MM.1S (cell line): ENCODE data around the gene MRPS22.

Experiments
- DNase-seq: peaks from one replicate; pipeline ENCODE4 v3.0.0-alpha.2; 2015
- H2AFZ ChIP-seq: fragments of 300-600 bp; sonication (generic); 2 replicates; pipeline ENCODE4 v1.6.0; 2016; ENCODE audit warnings: antibody characterized with exemption, low read length
- H3F3A ChIP-seq: fragments of 300-600 bp; sonication (generic); 2 replicates; pipeline ENCODE4 v1.6.1; 2016; ENCODE audit warnings: mild to moderate bottlenecking, antibody characterized with exemption, low read length, moderate library complexity, mixed read lengths; ENCODE audit not compliant: insufficient read depth
- H3K27ac ChIP-seq: fragments of 300-600 bp; sonication (generic); 2 replicates; pipeline ENCODE4 v1.5.1; 2016; ENCODE audit warnings: mild to moderate bottlenecking, low read length
- H3K27me3 ChIP-seq: fragments of 300-600 bp; sonication (generic); replicated peaks from 2 replicates; pipeline ENCODE4 v1.6.0; 2016; ENCODE audit warnings: low read length; ENCODE audit not compliant: insufficient read depth
- H3K36me3 ChIP-seq: fragments of 300-600 bp; sonication (generic); replicated peaks from 2 replicates; pipeline ENCODE4 v1.6.1; 2016; ENCODE audit warnings: mild to moderate bottlenecking, low read length, mixed read lengths; ENCODE audit not compliant: insufficient read depth
- H3K4me1 ChIP-seq: fragments of 300-600 bp; sonication (generic); 2 replicates; pipeline ENCODE4 v1.6.1; 2016; ENCODE audit warnings: low read length, mixed read lengths
- H3K4me2 ChIP-seq: fragments of 300-600 bp; sonication (generic); 2 replicates; pipeline ENCODE4 v1.6.0; 2016; ENCODE audit warnings: low read depth, low read length
- H3K4me3 ChIP-seq: fragments of 300-600 bp; sonication (generic); 2 replicates; pipeline ENCODE4 v1.5.1; 2016; ENCODE audit warnings: low read length, mixed read lengths
- H3K79me2 ChIP-seq: fragments of 300-600 bp; sonication (generic); 2 replicates; pipeline ENCODE4 v1.6.1; 2016; ENCODE audit warnings: mixed run types, low read length, mixed read lengths
- H3K9ac ChIP-seq: fragments of 300-600 bp; sonication (generic); 2 replicates; pipeline ENCODE4 v1.6.1; 2016; ENCODE audit warnings: low read length, mixed read lengths
- H3K9me2 ChIP-seq: fragments of 300-600 bp; sonication (generic); replicated peaks from 2 replicates; pipeline ENCODE4 v1.6.1; 2016; ENCODE audit warnings: mild to moderate bottlenecking, low read length, mixed read lengths; ENCODE audit not compliant: insufficient read depth
- H3K9me3 ChIP-seq: fragments of 300-600 bp; sonication (generic); replicated peaks from 2 replicates; pipeline ENCODE4 v1.6.1; 2016; ENCODE audit warnings: mild to moderate bottlenecking, low read length, mixed read lengths; ENCODE audit not compliant: insufficient read depth
- H4K20me1 ChIP-seq: fragments of 300-600 bp; sonication (generic); 2 replicates; pipeline ENCODE4 v1.6.1; 2016; ENCODE audit warnings: mild to moderate bottlenecking, low read length, moderate library complexity, mixed read lengths; ENCODE audit not compliant: insufficient read depth
- EZH2 ChIP-seq: fragments of 300-600 bp; sonication (generic); optimal IDR thresholded peaks from 2 replicates; pipeline ENCODE3; 2017; ENCODE audit warnings: low read depth, mild to moderate bottlenecking, antibody characterized with exemption, low read length, mixed read lengths
- EZH2phosphoT487 ChIP-seq: fragments of 300-600 bp; sonication (generic); IDR thresholded peaks from 2 replicates; pipeline ENCODE4 v1.6.1; 2018; ENCODE audit warnings: antibody characterized with exemption, low read length
- TF ChIP-seq, protein P1 (sequence below): fragments of 300-600 bp; sonication (generic); IDR thresholded peaks from 2 replicates; pipeline ENCODE4 v1.5.1; 2016; ENCODE audit warnings: antibody characterized with exemption, low read length, mixed read lengths

MRPS22 gene

DNA sequence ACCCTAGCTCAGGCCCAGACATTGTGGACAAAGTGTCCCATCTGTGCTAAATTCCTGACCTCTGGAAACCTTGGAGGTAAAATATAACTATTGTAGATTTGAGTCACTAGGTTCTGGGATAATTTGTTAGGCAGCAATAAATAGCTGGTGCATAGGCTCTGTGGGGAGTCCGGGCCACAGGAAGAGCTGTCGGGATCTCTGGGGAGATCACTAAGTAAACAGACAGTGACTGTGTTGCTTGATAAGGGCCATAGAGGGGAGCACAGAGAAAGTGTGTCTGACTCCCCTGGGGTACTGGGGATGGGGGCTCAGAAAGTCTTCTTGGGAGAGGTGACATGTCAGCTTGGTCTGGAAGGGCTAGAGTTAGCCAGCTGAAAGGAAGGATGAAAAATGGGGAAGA is 37.7 kb upstream of the MRPS22 start:
- H3F3A ChIP-seq = no peaks in the 10 kb centered on the region
- no peak for DNase-seq
- H3K9me3 ChIP-seq = no peaks in the 10 kb centered on the region
- no peak overlapping the region for H3K4me3 ChIP-seq
- H3K9me2 ChIP-seq = no peaks in the 10 kb centered on the region
- no peak overlapping the region for H3K4me2 ChIP-seq
- H3K9ac ChIP-seq = no peak overlapping the region
- H2AFZ ChIP-seq = no peak overlapping the region
- H3K4me1 ChIP-seq = no peaks in the 10 kb centered on the region; the same call in 1 of the 2 replicates
- no peaks in the 10 kb centered on the region for H3K79me2 ChIP-seq
- no peaks in the 10 kb centered on the region for H4K20me1 ChIP-seq
- H3K27ac ChIP-seq = no peak overlapping the region
- no peaks in the 10 kb centered on the region for H3K27me3 ChIP-seq
- no peaks in the 10 kb centered on the region for H3K36me3 ChIP-seq
- TF ChIP-seq, protein P1, sequence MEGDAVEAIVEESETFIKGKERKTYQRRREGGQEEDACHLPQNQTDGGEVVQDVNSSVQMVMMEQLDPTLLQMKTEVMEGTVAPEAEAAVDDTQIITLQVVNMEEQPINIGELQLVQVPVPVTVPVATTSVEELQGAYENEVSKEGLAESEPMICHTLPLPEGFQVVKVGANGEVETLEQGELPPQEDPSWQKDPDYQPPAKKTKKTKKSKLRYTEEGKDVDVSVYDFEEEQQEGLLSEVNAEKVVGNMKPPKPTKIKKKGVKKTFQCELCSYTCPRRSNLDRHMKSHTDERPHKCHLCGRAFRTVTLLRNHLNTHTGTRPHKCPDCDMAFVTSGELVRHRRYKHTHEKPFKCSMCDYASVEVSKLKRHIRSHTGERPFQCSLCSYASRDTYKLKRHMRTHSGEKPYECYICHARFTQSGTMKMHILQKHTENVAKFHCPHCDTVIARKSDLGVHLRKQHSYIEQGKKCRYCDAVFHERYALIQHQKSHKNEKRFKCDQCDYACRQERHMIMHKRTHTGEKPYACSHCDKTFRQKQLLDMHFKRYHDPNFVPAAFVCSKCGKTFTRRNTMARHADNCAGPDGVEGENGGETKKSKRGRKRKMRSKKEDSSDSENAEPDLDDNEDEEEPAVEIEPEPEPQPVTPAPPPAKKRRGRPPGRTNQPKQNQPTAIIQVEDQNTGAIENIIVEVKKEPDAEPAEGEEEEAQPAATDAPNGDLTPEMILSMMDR = no peak
- no peak for TF ChIP-seq EZH2phosphoT487
- TF ChIP-seq EZH2 = no peak

DNA sequence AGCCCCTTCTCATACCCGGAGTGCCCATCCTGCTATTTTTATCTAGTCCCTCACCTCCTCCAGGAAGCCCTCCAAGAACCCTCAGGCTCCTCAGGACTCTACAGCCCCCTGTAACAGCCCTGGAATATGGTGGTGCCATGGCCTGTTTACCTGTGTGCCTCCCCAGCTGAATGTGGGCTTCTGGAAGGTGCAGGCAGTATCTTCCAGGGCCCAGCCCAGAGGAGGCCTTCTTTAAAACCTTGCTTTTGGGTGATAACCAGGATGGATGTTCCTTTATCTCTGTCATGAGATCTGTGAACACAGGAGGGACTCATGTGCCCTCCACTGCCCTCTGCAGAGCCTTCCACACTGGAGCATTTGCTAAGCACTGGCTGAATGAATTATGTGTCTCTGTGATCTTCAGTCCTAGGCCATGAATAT is 36.7 kb upstream of the MRPS22 start:
- Histone ChIP-seq H3K36me3 (no peaks in the 10 kb centered on the region), H3K9me3 (no peaks in the 10 kb centered on the region), H3K4me3 (no peak overlapping the region), H3K4me2 (no peak overlapping the region), H3K9ac (no peak overlapping the region), H3K4me1 (no peaks in the 10 kb centered on the region; the same call in 1 of the 2 replicates), H2AFZ (no peak overlapping the region), H3K27ac (no peak overlapping the region), H3K27me3 (no peaks in the 10 kb centered on the region), H3K79me2 (no peaks in the 10 kb centered on the region), H4K20me1 (no peaks in the 10 kb centered on the region), H3F3A (no peaks in the 10 kb centered on the region), H3K9me2 (no peaks in the 10 kb centered on the region)
- DNase-seq = no peak
- TF ChIP-seq, protein P1 = no peak
- TF ChIP-seq EZH2phosphoT487 = no peak
- TF ChIP-seq EZH2 = no peak

DNA sequence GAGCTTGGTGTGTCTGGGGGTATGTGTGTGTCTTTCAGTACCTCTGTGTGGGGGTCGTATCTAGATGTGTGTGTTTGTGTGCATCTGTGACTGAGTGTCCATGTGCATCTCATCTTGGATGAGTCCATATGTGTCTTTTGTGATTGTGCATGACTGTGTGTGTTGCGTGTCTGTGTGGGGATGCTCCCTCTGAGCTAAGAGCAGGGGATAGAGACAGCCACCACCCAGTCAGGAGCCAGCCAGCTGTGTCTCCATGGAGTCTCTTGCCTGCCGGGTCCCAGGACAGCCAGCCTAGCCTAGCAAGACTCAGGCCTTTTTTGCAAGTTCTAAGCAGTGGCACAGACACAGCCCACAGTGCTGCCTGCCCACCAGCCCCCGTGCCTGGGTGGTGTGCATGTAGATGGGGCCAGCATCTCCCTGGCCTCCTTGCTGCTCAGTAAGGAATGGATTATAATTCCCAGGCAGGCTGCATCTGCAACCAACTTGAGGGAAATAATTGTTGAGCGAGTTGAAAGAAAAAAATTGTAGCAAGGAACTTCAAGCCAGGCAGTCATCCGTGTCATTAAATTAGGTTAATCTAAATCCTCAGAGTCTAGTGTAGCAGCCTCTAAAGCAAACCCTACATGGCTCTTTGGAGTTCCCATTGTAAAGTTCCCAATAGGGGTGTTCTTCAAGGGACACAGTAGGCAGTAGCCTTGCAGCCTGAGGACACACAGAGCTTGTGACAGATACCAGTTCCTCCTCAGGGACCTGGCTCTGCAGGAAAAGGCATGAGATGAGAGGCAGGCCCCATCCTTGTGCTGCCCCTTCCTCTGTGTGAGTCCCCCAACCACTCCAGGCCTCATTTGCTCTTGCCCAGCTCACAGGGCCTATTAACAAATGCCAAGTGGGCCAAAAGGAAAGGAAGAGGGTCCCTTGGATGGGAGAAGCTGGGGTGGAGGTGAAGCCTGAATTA is 35.9 kb upstream of the MRPS22 start:
- H3F3A ChIP-seq = no peaks in the 10 kb centered on the region
- no peak for DNase-seq
- H3K36me3 ChIP-seq = no peaks in the 10 kb centered on the region
- no peak overlapping the region for H3K27ac ChIP-seq
- H3K27me3 ChIP-seq = no peaks in the 10 kb centered on the region
- TF ChIP-seq EZH2phosphoT487 (no peak), EZH2 (no peak)
- TF ChIP-seq, protein P1 = no peak
- no peaks in the 10 kb centered on the region for H3K9me3 ChIP-seq
- H4K20me1 ChIP-seq = no peaks in the 10 kb centered on the region
- H3K4me1 ChIP-seq = no peaks in the 10 kb centered on the region
- H2AFZ ChIP-seq = no peak overlapping the region
- no peak overlapping the region for H3K4me2 ChIP-seq
- no peak overlapping the region for H3K9ac ChIP-seq
- H3K4me3 ChIP-seq = no peak overlapping the region
- no peaks in the 10 kb centered on the region for H3K79me2 ChIP-seq
- H3K9me2 ChIP-seq = no peaks in the 10 kb centered on the region
